Measurements from ENCODE around the gene NCOA5.

The NCOA5 gene

DNA sequence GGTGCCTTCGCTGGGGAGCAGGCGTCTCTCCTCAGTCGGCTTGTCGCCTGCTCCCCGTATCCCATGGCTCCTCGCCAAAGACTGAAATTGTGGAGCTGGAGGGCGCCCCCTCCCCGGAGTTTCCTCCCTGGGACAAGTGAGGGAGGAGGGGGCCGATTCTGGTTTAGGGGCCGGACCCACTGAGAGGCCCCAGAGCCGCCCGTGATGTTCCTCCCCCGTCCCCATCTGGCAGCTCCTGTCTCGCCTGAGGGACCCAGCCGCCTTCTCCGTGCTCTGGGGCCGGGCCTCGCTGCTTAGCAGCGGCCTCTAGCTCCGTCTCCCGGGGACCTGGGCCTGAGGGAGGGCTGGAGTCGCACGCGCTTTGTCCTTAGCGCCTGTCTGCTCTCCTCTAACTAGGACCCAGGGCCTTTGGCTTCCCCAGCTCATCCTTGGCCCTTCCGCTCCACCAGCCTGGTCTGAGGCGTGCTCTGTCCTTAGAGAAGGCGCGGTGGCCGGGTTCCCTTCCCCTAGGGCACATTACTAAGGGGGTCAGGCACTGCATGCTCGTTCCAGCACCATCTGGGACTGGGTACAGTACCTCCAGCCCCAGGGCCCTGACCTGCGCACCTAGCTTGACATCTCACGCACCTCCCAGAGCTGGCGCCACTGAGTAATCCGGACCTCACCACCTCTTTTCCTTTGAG is 31.0 kb downstream of the NCOA5 start:
- DNase-seq = peak; percentile 8

DNA sequence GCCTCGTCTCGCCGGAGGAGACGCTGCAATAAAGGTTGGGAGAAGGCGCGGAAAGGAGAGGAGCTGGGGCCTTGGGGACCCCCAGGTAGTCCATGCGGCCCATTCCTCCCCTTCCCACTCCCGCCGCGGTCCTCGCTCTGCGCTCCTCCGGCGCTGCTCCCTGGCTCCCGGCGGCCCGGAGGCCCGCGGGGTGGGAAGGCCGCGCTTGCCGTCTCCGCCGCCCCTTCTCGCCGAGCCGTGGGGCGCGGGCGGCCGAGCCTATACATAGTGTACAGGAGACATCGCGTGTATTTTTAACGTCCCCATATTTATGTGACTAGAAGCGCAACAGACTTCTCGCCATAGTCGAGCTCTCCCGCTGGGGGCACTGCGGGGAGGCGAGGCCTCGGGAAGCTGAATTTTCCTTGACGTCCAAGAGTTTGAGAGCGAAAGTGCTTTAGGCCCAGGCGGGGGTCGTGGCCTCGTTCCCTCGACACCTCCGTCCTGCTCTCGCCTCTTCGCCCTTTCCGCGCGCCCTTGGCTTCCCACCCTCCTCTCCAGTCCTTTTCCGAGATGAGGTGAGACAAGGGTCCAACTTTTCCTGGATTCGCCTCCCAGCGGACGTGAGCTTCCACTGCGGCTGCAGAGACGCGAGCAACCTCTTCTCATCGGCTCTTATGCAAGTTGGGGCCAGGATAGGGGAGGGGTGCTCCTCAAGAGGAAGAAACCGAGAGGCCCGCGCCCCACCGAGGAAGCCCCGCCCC is 31.7 kb downstream of the NCOA5 start:
- DNase-seq = peak; percentile 58

DNA sequence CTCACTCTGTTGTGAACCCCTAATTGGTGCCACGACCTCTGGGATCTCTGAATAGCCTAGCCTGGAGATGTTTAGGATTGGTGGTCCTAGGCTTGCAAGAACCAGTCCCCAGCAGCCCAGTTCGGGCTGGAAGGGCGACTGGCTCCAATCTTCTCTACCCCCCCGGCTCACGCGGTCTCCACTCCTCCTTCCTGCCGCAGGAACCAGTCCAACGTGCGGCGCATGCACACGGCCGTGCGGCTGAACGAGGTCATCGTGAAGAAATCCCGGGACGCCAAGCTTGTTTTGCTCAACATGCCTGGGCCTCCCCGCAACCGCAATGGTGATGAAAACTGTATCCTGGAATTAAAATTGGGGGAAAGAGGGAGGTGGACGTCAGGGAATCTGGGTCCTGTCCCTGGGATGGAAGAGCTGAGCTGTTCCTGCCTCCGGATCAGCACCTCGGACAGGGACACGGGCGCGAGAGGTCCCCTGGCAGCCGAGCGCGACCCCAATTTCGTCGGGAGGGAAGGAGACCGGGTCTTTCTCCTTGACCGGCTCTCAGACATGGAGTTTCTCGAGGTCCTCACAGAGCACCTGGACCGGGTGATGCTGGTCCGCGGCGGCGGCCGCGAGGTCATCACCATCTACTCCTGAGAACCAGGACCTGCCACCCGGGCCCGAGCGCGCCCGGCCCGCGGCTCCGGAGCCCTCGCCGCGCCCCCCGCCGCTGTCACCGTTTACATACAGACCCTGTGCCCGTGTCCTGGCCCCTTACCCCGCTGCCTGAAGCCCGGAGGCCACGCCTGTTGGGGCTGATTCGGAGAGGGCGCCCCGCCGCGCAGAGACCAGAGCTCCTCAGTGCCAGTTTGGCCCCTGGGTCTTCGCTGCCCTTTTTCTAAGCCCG is 32.5 kb downstream of the NCOA5 start:
- no peak for DNase-seq

DNA sequence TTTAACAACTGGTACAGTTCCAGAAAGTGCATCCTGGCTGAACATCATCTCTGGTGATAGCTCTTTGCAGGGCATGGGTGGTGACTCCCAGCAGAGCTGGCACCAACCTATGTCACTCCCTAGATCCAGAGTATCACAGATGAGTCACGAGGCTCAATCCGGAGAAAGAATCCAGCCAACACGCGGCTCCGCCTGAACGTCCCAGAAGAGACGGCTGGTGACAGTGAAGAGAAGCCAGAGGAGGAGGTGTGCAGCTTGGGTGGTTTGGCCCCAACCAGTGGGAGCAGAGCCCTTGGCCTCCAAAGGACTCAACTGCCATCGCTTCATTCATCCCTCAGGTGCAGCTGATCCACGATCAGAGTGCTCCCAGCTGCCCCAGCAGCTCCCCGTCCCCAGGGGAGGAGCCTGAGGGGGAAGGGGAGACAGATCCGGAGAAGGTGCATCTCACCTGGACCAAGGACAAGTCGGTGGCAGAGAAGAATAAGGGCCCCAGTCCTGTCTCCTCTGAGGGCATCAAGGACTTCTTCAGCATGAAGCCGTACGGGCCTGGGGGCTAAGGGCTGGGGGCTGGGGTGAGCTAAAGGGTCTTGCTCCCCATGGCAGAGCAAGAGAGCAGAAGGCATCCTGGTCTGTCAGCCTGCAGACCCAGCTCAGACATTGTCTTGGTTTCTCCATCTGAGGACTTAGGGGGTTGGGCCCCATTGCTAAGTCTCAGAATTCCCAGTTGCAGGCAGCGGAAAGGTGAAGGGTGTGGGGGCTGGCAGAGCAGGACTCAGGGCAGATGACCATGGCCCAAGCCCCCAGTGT is 33.5 kb downstream of the NCOA5 start:
- no peak for DNase-seq

DNA sequence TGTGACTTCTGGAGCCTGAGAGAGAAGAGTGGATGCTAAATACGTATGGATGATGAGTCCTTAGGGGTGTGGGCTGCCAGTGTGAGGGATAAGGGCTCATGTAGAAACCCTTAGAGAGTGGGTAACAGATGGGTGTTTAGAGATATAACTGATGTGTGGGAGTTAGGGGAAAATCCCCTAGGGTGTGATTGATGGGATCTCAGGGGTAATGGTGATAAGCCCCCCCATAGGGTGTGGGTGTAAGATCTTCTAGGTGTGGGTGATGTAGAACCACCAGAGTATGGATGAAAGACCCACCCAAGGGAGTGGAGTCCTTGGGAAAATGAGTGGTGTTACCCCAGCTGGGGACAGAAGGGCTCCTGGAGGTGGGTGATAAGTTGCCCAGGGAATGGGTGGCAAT is 34.5 kb downstream of the NCOA5 start:
- no peak for DNase-seq

DNA sequence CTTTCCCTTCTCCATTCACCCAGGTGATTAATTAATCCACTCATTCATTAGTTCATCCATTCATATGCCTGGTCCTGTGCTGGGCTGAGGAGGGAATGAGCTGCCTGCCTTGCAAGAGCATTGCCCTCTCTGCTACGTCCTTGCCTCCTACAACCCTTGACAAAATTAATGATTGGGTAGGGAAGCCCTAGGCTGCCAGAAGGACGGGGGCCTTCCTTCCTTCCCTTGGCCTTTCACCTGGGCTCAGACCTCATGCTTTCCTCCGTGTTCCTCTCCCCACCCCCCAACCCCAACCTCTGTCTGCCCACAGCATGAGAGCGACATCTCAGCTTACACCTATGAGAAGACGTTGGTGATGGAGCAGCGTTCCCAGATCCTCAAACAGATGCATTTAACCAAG is 35.2 kb downstream of the NCOA5 start:
- DNase-seq = no peak

DNA sequence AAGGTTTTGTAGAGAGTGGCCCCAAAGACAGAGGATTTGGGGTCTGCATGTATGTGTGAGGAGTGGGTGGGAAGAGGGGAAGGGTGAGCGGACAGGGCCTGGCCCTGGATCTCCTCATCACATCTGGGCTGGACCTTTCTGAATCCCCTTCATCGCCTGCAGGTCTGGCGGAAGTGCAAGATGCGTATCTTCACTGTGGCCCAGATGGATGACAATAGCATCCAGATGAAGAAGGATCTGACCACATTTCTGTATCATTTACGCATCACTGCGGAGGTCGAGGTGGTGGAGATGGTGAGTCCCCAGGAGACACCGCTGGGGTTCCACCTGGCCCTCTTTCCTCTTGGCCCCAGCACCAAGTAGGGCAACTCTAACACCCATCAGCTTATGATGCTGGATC is 36.3 kb downstream of the NCOA5 start:
- no peak for DNase-seq

DNA sequence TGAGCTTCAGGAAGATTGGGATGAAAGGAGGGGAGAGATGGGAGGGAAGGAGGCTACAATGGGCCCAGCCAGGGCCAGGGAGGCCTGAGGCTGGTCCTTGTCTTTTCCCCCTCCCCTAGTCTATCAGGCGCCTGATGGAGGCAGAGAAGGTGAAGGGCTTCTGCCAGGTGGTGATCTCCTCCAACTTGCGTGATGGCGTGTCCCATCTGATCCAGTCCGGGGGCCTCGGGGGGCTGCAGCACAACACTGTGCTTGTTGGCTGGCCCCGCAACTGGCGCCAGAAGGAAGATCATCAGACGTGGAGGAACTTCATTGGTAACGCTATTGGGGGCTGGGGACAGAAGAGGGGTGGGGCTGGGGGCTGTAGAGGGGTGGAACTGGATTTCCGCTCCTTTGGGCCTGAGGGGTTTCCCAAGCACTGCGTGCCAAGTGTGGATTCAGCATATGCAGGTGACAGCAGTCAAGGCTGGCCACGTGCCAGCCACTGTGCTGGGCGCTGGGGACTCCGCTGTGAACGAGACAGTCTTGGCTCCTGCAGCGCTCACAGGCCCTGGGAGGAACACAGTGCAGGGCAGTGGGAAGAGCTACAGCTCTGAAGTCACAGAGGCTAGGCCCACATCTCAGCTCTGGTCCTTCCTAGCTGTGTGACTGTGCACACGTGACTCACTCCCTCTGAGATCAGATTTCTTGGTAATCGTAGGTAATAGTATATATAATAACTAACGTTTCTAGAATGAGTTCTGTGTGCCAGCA is 38.0 kb downstream of the NCOA5 start:
- no peak for DNase-seq

DNA sequence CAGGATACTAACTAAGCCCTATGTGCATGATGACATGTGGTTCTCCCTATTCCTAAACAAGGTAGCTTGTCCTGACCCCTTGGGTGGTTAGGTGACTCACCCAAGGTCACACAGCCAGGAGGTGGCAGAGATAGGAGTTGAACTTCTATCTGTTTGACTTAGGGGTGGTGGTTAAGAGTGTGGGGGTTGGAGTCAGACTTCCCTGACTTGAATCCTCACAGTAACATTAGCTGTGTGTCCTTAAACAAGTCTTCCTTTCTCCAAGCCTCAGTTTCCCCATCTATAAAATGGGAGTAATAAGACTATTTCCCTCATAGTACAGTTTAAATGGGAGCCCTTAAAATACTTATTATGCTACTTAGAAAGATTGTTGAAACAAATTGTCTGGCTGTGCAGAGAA is 38.9 kb downstream of the NCOA5 start:
- DNase-seq = no peak

DNA sequence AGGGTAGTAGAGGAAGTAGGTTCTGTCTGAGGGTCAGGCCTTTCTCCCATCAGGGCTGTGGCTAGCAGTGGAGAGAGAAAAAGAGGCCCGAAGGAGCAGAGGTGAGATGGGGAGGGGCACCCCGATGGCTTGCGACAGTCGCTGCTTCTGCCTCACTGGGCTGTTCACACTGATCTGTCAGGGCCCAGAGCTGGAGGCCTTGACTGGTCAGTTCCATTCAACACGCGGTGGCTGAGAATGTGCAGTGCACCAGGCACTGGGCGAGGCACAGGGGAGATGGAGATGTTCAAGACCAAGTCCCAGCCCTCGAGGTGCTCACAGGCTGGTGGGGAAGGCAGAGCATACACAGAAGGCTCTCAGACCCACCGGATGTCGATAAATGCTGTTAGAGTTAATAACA is 39.3 kb downstream of the NCOA5 start:
- DNase-seq = no peak

DNA sequence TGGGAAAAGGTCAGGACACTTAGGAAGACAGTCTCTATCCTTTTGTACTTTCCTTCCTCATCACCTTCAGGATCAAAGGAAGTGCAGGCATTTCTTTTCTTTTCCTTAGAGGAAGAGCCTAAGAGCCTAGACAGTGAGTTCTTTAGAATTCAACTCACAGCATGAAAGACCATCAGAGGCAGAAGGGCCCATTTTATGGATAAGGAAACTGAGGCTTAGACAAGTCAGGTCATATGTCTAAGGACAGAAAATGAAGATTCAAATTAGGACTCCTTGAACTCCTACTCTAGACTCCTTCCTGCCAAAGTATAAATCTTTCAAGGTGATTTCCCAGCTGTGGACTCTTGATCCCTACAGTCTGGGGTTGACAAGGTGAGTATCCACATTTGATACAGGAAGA is 39.9 kb downstream of the NCOA5 start:
- DNase-seq = no peak

DNA sequence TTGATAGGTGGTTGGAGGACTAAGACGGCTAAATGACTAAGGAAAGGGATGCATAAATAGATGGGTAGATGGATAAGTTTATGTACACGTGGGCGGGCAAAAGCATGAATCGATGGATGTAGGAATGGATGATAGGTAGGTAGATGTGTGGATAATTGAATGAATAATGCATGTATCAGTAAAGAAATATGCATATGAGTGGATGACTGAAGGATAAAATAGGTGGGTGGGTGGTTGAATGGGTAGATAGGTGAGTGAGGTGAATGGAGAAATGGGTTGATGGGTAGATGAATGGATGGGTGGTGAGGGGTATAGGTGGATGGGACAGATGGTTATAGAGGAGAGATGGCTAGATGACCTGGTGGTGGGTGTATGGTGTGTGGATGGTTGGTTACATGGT is 40.6 kb downstream of the NCOA5 start:
- DNase-seq = no peak

DNA sequence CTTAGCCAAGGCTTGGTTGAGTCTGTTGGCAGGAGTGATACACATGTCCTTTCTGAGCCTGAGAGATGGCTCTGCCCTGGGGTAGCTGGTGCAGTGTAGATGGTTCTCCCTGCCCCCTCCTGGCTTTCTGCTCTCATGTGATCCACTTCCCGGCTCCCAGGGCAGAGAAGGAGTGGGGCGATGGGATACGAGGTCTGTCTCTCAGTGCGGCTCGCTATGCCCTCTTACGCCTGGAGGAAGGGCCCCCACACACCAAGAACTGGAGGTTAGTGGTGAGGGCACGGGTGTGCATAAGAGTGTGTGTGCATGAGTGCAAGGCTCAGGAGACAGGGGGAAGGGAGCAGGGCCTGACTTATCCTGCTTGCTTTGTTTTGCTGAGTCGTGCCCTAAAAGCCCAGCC is 41.9 kb downstream of the NCOA5 start:
- DNase-seq = no peak

DNA sequence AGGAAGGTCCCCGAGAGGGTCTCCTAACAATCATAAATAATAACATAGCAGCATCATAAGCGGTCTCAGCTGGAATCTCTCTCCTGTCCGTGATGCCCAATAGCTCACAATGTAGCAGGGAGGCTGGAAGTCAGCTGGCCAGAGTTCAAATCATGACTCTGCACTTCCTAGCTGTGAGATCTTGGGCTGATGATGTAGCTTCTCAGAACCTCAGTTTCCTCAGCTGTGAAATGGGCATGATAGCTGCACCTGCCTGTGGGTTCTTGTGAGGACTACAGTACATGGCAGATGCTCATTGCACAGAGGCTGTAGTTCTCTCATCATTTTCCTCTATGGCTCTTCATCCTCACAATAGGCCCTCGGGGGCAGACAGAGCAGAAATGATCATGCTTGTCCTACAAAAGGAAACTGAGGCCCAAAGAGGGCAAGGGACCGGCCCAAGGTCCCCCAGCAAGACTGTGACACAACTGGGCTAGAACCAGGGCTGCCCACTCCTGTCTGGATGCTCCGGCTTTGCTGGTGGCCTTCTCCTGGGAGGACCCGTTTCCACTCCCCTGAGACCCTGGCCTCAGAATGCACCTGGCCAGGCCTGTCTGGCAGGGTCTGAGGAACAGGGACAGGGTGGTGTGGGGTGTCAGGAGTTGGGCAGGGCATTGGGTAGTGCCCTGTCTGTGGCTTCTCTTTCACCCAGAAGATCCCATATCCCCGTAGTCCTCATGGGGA is 43.0 kb downstream of the NCOA5 start:
- no peak for DNase-seq

DNA sequence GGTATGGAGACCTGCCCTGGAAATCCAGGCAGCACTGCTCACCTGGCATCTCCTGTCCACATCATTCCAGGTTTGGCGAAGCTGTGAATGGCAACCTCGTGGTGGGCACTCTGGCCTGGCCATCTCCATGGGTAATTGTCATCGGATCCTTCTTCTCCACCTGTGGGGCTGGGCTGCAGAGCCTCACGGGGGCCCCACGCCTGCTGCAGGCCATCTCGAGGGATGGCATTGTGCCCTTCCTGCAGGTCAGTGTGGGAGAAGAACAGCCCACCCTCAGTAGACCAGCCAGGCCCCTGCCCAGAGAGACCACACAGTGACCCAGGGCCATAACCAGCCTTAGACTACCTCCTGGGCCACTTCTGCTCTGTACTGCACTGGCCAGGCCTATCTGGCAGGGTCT is 44.9 kb downstream of the NCOA5 start:
- DNase-seq = no peak

DNA sequence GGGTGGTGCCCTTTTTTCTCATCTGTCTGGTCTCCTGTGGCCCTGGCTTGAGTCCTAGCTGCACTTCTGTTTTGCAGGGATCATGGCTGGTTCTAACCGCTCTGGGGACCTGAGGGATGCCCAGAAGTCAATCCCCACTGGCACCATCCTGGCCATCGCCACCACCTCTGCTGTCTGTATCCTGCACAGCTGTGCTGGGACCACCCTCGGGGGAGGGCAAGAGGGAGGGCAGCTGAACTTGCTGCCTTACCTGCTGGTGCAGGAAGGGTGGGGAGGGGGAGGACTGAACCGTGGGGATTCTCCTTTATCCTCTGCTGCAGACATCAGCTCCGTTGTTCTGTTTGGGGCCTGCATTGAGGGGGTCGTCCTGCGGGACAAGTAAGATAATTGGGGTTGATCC is 46.2 kb downstream of the NCOA5 start:
- no peak for DNase-seq

DNA sequence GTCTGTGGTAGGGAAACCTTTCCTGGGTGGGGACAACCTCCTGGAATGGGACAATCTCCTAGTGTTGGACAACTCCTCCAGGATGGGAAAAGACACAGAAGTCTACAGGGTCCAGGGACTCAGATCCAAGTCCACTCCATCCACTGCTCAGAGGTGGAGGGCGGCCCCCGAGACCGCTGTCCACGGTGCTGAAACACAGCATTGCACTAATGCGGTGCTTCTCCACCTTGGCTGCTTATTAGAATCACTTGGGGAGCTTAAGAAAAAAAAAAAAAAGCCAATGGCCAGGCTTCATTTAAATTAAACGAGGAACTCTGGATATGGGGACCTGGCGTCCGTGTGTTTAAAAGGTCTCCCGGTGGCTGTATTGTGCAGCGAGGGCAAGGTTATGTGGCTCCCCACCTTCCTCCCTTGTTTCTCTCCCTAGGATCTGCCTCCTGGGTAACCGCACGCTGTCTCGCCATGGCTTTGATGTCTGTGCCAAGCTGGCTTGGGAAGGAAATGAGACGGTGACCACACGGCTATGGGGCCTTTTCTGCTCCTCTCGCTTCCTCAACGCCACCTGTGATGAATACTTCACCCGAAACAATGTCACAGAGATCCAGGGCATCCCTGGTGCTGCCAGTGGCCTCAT is 48.7 kb downstream of the NCOA5 start:
- no peak for DNase-seq

DNA sequence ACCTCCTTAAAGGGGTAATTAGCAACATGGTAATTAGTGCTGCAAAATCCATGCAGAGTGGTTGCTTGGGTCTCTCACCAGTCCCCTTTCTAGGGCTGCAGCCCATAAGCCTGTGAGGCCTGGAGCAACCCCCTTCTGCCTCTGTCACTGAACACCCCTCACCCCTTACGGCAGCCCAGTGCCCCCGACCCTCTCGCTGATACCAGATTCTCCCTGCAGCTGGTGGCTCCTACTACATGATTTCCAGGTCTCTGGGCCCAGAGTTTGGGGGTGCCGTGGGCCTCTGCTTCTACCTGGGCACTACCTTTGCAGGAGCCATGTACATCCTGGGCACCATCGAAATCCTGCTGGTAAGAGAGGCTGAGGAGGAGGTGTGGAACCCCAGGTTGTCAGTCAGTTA is 52.7 kb downstream of the NCOA5 start:
- no peak for DNase-seq

DNA sequence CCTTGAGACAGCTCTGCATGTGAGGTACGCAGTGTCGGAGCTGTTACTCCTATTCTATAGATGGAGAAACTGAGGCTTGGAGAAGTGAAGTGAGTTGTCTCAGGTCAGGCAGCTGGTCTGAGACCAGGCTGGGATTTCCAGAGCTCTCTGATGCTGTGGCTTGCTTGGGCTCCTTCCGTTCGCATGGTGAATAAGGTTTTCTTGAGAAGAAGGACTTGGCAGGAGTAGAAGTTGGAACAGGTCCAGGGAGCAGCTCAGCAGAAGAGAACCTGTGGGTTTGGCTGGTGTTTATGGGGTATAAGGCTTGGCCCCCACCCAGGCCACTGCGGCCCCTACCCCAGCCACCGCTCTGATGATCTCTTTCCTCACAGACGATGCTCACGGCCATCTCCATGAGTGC is 53.4 kb downstream of the NCOA5 start:
- no peak for DNase-seq

DNA sequence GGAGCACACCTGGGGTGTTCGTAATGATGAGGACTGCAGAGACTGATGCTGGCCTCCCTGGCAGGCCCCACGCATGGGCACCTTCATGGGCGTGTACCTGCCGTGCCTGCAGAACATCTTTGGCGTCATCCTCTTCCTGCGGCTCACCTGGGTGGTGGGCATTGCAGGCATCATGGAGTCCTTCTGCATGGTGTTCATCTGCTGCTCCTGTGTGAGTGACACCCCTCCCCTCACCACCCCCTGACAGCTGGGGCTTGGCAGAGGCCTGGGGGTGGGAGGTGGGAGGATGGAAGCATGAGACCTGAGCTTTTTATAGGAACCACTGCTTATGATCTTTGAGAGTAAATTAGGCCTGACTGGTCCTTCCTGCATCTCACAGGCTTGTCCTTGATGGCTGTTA is 54.0 kb downstream of the NCOA5 start:
- DNase-seq = no peak

DNA sequence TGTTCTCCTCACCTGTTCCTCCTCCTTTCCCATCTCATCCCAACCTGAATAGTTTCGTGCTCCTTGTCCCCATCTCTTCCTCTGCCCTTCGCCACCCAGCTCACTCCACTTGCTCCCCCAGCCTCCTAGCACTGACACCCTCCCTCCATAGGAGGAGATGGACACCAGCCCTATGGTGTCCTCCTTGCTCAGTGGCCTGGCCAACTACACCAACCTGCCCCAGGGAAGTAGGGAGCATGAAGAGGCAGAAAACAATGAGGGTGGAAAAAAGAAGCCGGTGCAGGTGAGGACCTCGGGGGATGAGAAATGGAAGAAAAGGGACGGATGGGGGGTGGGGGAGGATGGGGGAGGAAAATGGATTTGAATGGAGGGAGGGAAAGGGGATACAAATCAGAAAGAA is 54.5 kb downstream of the NCOA5 start:
- no peak for DNase-seq
